ENCODE results near the gene TNFSF12. TPM values are rescaled to one million over a fixed set of nuclear protein-coding genes. Genes with fewer than 3 reads are reported as not detected.

The TNFSF12 gene
- 0.53 and 1.0 TPM in 2 replicates for total RNA-seq

- H3K27me3 ChIP-seq (ENCODE audit: control insufficient read depth, insufficient read depth, low read length): no peaks in the 10 kb centered on the region
- FAIRE-seq: no peak
- peak; percentile 11 for DNase-seq (ENCODE audit: low read depth)
- H3K4me3 ChIP-seq (ENCODE audit: low read depth, low read length): peak within 1 kb of the TSS; percentile 44
- no peak for TF ChIP-seq CTCF (IDR thresholded peaks at IDR 0.05; ENCODE audit: insufficient read depth, low read length, severe bottlenecking)
- no peaks in the 10 kb centered on the region for H3K36me3 ChIP-seq (ENCODE audit: control insufficient read depth, insufficient read depth, low read length)
Measured at GRCh38 chr17:7548585-7549400, at the start of gene TNFSF12. TNFSF12 (plus strand) TSS chr17:7549058; CDS start chr17:7549154, 96 bp downstream.

GRCh38 chr17:7499161-7499560 lies 49.7 kb upstream of the TNFSF12 start:
- no peaks in the 10 kb centered on the region for H3K27me3 ChIP-seq (ENCODE audit: control insufficient read depth, insufficient read depth, low read length)
- peaks cover 63% of the 10 kb centered on the region for H3K36me3 ChIP-seq (ENCODE audit: control insufficient read depth, insufficient read depth, low read length)
- DNase-seq (ENCODE audit: low read depth) (no peak), FAIRE-seq (peak; percentile 70)
- no peak overlapping the region for H3K4me3 ChIP-seq (ENCODE audit: low read depth, low read length)
- no peak for TF ChIP-seq CTCF (IDR thresholded peaks at IDR 0.05; ENCODE audit: insufficient read depth, low read length, severe bottlenecking)

- TF ChIP-seq CTCF (IDR thresholded peaks at IDR 0.05; ENCODE audit: insufficient read depth, low read length, severe bottlenecking): no peak
Measured at GRCh38 chr17:7501729-7502128, 47.1 kb upstream of the TNFSF12 start.

GRCh38 chr17:7502171-7502847 lies 46.5 kb upstream of the TNFSF12 start:
- no peak overlapping the region for H3K4me3 ChIP-seq (ENCODE audit: low read depth, low read length)
- H3K27me3 ChIP-seq (ENCODE audit: control insufficient read depth, insufficient read depth, low read length): no peaks in the 10 kb centered on the region
- TF ChIP-seq CTCF (IDR thresholded peaks at IDR 0.05; ENCODE audit: insufficient read depth, low read length, severe bottlenecking): no peak
- peaks cover 54% of the 10 kb centered on the region for H3K36me3 ChIP-seq (ENCODE audit: control insufficient read depth, insufficient read depth, low read length)
- no peak for FAIRE-seq
- no peak for DNase-seq (ENCODE audit: low read depth)

More at GRCh38 chr17:7501729-7502128, 47.1 kb upstream of the TNFSF12 start:
- FAIRE-seq (no peak), DNase-seq (ENCODE audit: low read depth) (no peak)
- Histone ChIP-seq H3K4me3 (ENCODE audit: low read depth, low read length) (no peak overlapping the region), H3K36me3 (ENCODE audit: control insufficient read depth, insufficient read depth, low read length) (peaks cover 57% of the 10 kb centered on the region), H3K27me3 (ENCODE audit: control insufficient read depth, insufficient read depth, low read length) (no peaks in the 10 kb centered on the region)

DNA sequence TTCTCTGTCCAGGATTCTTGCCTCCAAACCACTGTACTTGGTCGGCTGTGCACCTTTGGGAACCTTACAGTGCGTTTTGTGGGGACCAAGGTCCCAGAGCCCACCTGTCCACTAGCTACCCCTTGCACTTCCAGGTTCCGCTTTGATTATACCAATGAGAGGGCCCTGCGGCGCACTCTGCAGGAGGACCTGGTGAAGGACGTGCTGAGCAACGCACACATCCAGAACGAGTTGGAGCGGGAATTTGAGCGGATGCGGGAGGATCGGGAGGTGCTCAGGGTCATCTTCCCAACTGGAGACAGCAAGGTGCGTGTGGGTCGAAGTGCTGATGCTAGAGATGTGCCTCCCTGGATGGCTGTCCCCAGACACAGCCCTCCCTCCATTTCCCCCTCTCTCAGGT lies 45.9 kb upstream of the TNFSF12 start:
- Histone ChIP-seq H3K4me3 (ENCODE audit: low read depth, low read length) (no peak overlapping the region), H3K27me3 (ENCODE audit: control insufficient read depth, insufficient read depth, low read length) (no peaks in the 10 kb centered on the region), H3K36me3 (ENCODE audit: control insufficient read depth, insufficient read depth, low read length) (peaks cover 49% of the 10 kb centered on the region)
- DNase-seq (ENCODE audit: low read depth): no peak
- FAIRE-seq: no peak
- peak; percentile 13 for TF ChIP-seq CTCF (IDR thresholded peaks at IDR 0.05; ENCODE audit: insufficient read depth, low read length, severe bottlenecking)
